ENCODE data around the gene NHSL1.
A peak's percentile ranks its signal among the peaks of the same experiment; 100 is the strongest.

The NHSL1 gene

DNA sequence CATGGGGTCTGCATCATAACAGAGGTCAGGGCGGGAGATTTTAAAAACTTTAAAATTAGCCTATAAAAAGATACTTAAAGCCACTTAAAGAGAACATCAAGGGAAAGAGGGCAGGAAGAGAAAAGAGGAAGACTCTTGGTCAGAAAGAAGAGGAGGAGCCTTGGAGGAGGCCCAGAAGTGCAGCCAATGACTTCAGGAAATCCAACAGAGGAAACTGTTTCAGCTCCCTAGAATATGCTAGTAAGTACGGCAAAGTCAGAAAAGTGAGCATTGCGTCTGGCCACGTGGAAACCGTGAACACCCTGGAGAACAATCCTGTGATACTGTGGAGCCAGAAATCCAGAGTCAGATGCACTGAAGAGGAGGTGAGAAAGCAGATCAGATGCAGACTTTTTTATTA, 22.5 kb upstream of the NHSL1 start:
- DNase-seq, result peak; percentile 63

DNA sequence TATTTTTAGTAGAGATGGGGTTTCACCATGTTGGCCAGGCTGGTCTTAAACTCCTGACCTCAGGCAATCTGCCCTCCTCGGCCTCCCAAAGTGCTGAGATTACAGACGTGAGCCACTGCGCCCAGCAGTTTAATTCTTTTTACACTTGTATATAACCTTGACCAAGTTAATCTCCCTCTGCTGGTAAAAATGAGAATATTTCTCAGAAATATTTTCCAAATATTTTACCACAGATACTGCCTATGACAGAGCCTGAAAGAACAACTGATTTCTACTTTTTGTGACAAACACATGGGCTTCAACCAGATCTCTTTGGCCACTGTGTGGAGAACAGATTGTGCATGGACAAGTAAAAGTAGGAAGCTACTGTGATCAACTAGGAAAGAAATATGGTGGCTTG, 21.2 kb upstream of the NHSL1 start:
- peak; percentile 39 for DNase-seq

DNA sequence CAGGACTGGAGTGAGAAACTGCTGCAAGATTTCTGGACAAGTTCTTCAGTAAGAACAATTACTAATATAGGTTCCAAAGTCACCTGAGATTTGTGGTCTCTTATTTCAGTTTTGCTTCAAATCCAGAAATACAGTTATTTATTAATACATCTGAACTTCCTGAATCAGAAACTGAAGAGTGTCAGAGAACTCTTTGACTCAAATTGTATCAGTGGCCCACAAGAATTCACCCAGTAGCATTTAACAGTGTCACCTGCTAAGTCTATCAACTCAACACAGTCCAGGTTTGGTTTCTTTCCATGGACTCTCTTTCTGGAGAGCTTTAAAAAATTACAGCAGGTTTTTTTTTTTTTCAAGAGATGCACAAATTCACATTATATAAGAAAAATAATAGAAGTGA, 18.8 kb upstream of the NHSL1 start:
- no peak for DNase-seq

DNA sequence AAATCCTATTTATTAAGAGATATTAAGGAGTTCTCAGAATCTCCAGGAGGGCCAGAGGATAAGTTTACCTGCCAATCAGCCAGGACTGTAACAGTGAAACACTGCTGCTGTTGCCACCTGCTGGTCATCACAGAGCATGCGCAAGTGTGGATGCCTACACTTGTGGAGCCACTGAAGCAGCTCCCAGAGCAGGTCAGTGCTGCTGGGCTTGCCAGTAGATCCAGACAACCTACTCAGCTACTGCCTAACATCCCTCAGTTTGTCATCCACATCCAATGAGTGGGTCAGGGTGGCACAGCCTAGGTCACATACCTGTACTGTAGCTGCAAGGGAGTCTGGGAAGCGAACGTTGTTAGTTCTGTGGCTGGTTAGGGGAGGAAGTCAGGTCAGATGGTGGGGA, 18.3 kb upstream of the NHSL1 start:
- peak; percentile 60 for DNase-seq

DNA sequence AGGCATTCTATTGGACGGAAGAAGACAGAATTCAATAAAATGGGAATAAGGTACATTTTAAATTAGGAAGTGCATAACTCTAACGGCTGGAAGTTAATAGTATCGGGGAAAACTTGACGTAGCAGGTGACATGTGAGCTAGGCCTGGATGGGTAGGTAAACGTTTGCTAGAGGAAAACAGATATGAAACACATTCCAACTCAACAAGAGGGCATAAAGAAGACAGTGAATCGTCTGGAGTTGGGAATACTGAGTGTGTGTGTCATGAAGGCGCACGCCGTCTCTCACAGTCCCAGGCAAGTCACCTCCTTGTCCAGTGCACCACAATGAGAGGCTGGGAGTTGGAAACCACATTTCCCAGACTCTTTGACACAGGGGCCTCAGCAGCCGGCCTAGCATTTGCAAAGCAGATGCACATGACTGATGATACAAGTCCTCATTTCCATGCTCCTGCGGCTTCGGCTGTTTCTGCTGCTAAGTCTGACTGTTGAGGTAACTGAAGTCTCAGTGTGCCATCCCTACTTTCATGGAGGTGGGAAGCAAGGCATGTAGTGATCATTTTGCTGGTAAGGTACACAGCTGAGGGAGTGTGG, 16.5 kb upstream of the NHSL1 start:
- DNase-seq, result no peak

DNA sequence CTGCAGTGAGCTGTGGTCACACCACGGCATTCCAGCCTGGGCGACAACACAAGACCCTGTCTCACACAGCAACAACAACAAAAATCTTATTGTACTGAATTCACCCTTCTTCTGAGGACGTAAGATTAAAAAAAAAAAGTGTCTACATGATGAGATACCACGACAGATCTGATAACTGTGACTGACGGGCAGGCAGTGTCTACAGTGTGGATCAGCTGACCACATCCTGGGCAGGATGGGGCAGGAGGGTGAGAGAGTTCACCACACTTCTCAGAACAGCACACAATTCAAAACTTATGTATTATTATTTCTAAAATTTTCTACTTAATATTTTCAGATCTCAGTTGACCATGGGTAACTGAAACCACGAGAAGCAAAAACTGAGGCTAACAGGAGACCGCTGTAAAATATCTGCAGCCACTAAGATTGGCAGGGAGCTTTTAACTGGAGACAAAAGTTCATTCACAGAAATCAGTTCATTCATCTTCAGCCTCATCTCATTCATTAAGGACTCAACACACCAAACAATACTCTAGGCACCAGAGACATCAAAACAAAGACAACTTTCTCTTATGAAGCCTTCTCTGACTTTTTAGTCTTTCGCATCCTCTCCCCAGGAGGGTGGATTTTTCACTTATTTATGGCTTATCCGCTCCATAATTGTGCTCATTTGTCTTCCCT, 15.7 kb upstream of the NHSL1 start:
- DNase-seq, result no peak

DNA sequence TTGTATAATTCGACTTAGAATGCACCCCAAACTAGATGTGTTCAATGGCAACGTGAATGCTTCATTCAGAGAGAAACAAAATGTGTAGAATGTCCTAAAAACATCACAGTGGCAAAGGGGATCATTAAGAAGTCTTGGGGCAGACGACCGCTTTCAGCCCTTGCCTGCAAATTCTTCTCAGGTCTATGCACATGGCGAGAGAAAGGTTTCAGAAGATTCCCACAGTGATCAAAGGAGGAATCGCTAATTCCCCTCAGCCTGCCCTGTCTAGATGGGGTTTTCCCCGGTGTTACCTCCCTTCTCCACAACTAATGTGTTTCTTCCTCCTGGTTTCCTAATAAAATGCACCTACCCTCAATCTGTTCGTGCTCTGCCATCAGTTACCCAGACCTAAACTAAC, 13.3 kb upstream of the NHSL1 start:
- DNase-seq, result no peak

DNA sequence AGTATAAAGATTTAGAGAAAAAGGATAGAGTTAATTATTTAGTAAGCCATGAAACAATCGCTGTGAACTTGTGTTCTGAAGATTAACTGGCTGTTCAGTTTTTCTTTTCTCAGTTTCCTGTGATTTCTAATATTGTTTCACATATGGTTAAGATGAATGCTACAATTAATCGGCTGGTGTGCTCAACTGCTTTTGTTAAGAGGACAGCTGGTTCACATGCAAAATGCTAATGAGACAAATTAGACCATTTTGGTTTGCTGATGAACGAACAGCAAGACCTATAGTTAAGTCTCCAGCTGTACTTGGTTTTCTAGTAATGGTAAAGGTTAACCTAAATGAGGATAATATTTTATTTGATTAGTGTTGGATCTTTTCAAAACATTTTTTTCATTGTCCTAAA, 10.8 kb upstream of the NHSL1 start:
- DNase-seq, result no peak

DNA sequence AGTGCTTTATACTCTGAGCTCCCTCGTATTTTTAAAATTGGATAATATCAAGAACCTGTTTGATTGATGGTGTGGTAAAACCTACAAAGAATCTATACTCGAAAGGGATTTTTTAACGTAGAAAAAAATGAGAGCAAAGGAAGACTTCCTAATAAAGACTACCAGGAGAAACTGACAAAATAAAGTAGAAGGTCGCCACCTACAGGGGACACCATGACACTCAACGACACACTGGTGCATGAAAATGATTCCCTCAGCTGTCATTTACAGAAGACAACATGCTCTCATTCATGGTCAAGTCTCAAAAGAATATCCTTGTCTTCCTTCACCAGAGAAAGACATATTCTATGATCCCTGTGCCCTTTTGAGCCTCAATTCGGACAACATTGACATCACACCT, 10.1 kb upstream of the NHSL1 start:
- peak; percentile 63 for DNase-seq

DNA sequence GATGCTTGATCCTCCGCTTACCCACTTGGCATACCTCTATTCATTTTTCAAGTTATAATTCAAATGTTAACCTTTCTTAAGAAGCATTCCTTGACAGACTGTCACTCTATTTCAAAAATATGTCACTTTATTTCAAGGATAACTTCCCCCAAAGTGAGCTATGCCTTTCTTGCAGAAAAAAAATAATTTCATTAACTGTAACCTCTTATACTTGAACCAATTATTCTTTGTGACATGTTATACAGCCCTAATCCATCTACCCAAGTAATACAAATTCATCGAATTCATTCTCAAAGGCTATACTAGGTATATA, 9.3 kb upstream of the NHSL1 start:
- no peak for DNase-seq

DNA sequence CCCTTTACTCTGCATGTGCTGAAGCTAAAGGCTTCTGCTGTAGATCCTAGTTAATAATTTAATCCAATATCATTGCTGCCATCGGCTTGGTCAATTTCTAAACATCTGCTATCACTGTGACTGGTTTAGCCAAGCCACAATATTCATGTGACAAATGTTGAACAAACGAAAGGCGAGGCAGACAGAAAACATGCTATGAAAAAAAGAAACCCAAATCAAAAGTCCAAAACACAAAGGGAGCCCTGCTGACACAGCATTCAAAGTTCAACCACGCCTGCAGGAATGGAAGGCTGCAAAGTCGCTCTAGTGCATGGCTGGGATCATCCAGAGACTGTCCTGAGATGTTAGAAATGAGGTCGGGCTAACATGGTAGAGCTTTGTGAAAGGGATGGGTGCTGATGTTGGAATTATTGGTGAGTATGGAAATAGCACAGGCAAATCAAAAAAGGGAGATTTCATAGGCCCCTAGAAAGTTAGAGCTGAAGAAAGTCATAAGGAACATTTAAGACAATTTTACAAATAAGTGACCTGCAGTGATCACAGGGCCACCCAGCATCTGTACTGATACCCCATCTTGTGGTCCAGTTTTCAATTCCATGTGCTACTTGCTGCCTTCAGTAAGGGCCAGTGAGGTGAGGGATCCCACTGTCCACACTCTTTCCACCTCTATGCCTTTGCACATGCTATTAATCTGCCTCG, 8.8 kb upstream of the NHSL1 start:
- no peak for DNase-seq

DNA sequence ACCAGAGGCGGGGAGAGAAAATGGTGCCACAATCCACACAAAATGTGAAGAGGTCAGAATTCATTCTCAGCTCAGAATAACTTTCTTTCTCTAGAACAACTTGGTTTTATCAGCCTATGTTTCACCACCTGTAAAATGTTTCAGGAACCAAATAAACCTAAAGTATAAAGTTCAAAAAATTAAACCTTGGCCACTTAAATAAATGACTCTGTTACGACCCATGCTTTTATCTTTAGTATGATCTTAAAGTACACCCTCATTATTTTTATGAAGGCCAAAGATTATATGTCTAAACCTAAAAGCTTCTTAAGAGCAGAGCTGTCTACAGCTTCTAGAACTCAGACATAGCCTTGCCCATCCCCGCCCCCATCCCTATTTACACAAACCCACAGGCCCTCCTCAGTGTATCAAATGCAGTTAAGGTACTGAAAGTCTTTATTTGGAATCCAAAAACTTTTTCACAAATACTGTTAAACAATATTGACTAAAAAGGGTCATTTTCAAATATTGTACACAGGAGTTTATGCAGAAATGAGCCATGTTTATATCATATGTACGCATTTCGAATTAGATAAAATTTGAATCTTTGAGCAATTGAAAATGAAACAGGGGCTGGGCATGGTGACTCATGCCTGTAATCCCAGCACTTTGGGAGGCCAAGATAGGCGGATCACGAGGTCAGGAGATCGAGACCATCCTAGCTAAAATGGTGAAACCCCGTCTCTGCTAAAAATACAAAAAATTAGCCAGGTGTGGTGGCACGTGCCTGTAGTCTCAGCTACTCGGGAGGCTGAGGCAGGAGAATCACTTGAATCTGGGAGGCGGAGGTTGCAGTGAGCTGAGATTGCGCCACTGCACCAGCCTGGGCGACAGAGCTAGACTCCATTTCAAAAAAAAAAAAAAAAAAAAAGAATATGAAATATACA, 5.7 kb upstream of the NHSL1 start:
- no peak for DNase-seq

DNA sequence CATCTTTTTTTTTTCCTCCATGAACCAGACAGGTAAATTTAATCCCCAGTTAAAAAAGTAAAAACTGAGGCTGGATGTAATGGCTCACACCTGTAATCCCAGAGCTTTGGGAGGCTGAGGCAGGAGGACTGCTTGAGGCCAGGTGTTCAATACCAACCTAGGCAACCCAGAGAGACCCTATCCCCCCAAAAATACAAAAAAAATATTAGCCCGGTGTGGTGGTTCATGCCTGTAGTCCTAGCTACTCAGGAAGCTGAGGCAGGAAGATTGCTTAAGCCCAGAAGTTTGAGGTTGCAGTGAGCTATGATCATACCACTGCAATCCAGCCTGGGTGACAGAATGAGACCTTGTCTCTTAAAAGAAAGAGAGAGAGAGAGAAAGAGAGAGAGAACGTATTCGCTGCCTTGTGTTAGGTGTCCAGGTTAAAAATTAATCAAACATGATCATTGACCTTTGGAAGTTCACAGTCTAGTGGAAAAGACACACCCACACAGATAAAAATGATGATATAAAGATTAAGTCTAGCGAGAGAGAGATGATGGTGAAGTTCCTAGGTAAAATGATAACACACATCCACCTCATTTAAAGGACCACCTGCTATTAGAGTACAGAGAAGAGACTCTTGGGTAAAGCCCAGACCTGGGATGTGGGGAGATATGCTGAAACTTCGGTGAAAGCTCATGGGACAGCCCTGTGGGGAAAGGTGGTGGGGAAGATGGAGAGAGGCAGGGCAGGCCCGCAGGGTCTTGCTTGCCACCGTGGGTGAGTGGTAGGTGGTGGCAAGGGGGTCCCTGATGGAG, 4.8 kb upstream of the NHSL1 start:
- no peak for DNase-seq

DNA sequence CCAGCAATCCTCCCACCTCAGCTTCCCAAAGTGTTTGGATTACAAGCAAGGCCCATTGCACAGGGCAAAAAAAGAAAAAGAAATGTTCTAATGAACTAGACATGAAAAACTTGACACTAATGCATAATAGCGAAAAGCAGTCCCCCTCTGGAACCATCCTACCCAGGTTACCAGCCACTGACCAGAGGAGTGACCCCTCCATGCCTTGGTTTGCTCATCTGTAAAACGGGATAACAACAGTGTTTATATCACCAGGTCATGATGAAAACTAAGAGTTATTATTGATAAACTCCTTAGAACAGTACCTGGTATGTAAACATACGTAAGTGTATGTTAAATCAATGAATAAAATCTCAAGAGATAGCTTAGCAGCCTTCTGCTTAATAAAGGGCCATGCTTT, 3.3 kb upstream of the NHSL1 start:
- no peak for DNase-seq

DNA sequence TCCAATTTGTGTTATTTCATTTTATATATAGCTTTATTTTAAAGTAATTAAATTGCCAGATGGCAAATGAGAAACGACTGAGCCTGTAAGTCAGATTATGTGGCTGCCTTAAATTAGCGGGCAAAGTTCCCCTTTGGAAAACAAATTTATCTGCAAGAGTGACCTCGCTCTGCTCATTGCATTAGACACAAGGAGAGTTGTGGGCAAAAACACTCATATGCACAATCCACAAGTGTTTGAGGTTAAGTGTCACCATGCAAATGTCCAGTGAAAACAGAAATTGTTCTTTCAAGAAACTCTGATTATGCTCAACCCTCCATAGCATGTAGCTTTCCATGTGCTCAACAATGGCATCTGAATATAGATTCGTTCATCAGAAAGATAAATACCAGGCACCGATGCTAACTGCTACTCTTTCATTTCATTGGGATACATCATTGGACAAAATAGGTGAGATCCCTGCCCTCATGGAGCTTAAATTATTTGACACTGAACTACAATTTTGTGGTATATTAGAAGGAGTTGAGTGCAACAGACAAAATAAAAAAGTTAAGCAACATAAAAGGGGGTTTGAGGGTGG, 1.7 kb upstream of the NHSL1 start:
- no peak for DNase-seq

DNA sequence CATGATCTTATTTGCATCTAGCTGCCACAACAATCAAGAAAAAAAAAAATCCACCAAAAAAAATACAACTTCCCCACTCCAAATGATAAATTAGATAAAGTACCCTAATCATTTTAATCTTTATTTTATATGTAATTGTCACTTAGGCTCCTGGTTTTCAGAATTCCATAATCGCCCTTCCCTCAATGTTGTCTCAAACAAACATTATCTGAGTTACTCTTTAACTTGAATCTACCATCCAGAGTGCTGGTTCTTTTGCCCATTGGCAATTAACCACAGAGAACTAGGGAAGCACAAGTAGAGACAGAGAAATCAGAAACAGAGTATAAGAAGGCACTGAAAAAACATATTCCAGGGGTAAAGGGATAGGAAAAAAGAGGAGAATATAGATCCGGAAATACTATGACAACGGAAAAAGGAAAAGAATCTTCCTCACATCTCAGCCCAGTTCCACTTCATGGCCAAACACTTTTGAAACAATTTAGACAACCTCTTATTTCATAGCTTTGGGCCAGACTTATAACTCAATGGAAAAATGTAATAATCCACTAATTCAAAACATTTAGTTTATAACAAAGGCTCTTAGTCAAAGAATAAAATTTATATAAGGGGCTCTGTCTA, 861 bp upstream of the NHSL1 start:
- no peak for DNase-seq

DNA sequence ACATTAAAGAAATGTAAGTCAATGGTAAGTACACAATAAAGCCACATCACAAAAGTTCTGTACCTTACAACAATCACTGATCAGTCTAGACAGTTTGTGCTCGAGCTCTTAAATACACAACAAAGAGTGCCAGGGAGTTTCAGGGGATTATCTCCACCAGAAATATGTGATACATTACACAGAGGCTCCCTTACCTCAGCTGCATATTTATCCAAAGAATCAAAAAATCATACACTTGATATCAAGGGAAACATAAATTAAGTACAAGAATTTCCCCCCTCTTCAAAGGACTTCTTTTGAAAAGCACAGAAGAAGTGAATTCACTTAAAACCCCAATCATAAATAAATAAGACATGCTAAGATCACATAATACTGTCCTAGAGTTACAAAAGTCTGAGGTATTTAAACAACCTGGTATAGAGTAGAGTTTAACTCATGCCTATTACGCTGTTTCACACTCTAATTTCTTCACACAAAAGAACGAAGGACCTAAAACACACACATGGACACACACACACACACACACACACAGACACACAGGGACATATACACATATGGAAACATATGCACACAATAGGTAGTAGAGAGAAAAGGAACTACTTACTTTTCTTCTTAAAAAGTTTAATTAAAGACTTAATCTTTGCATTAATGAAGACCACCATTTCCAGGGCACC, 528 bp downstream of the NHSL1 start:
- DNase-seq, result no peak

DNA sequence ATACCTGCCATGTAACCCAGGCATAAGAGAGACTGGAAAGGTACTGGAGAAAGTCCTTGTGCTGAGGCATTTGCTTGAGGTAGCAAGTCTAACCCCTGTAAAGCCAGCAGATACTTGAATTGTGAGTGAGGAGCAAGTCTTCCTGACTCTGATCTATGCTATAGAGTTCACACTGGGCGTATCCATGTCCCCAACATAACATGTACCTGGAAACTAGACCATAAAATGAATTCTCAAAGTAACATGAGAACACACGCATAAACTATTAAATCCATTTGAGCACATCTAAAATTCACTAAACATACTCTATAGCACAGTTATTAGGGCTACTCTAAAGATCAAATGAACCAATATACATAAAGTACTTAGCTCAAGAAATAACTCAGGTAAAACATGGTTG, 2.0 kb downstream of the NHSL1 start:
- DNase-seq, result no peak

DNA sequence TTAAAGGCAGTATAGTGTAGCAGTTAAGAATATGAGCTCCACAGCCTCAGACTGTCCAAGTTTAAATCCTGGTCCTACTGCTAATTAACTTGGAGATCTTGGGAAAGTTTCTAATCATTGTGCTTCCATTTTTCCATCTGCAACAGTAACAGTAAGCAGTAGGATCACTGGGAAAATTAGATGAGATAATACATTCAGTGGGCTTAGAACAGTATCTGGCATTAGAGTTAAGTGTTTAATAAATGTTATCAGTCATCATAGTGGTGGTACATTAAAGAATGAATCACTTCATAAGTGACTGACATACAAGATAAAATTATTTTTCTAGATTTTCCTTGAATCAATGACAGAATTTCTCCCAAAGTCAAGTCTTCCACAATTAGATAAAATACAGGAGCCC, 5.0 kb downstream of the NHSL1 start:
- no peak for DNase-seq

DNA sequence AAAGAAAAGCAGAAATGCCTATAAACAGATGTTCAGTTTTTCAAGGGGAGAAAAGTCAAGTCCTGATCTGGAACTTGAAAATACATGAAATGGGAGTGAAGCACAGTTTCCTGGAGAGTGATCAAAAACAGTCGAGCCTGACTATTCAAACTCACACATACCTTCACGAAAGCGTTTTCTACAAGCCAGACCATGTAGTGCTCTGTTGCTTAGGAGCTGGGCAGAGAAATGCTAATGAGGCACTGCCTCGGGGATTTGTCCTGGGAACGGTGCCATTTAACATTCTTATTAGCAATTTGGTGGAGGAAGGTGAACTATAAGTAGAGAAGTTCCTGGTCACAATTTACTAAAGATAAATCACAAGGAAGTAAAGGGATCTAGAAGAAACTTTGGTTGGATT, 5.9 kb downstream of the NHSL1 start:
- DNase-seq, result no peak

DNA sequence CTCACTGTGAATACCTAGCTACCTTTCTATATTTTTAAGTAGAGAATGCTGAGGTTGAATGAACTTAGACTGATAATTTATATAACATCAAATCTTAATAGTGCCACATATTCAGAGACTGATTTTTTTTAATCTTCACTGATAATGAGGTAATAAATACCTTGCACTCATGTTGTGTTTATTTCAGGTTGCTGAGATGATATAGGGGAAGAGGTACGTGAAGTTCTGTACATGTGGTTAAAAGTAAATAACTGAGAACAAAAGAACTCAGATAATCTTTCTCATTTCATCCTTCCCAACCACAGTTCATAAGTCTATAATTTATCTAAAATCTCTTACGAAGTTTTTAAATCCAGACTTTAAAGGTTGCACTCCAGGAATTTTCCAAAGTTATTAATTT, 6.4 kb downstream of the NHSL1 start:
- no peak for DNase-seq

Data from inflammatory macrophage treated with lipopolysaccharide for 4 hours (primary cell).